HepG2 (cell line): ENCODE data around the gene EIF5A2. TPM values are rescaled to one million over a fixed set of nuclear protein-coding genes. Genes with fewer than 3 reads are reported as not detected.

ENCODE experiments used
- ATAC-seq: fragments of 200-7000 bp; cut with Tn5 transposase; 3 replicates; pipeline ENCODE4 v1.9.1; 2020; ENCODE audit warnings: mild to moderate bottlenecking, moderate library complexity
- BruUV-seq: library from RNA; stranded (reverse); fragments of 400-500 nt; replicated peaks from 2 replicates; lab custom pipeline; 2021; lab: Mats Ljungman, UMichigan
- CTCF ChIA-PET: fragments of 300-600 bp; formaldehyde crosslinking; extraction: SDS; loops from one replicate; lab custom pipeline; 2021; ENCODE audit warnings: low total read pairs, inconsistent platforms, low intra/inter-chr PET ratio; lab: Yijun Ruan, JAX
- POLR2A ChIA-PET: fragments of 350-600 bp; sonication (Branson Sonifier 250); formaldehyde crosslinking; loops from one replicate; lab custom pipeline; 2020; ENCODE audit warnings: antibody characterized with exemption, inconsistent platforms; lab: Yijun Ruan, JAX
- DNase-seq: peaks from one replicate; pipeline ENCODE4 v3.0.0-alpha.2; 2015; ENCODE audit warnings: low spot score
- FAIRE-seq: peaks from 3 replicates; lab custom pipeline; 2011; peaks lifted over from hg19 to GRCh38; lab: Jason Lieb, UNC
- H2AFZ ChIP-seq: one replicate; pipeline ENCODE4 v1.6.1; 2011; ENCODE audit warnings: low read length, inconsistent platforms
- H3K27ac ChIP-seq: fragments of 300-600 bp; 3 replicates; pipeline ENCODE4 v1.8.0; 2011; ENCODE audit warnings: mixed run types, mild to moderate bottlenecking, mixed read lengths, low read length, inconsistent platforms; ENCODE audit not compliant: insufficient read depth; ENCODE audit errors: extremely low read length
- H3K27me3 ChIP-seq, 2 experiments: fragments of 200-600 bp in 1 of 2; 2 replicates in 1 of 2; 3 replicates in 1 of 2; pipeline versions ENCODE4 v1.6.0 to v1.8.0; 2011; ENCODE audit warnings: low read length in 2 of 2, mild to moderate bottlenecking in 2 of 2, moderate library complexity in 2 of 2, inconsistent platforms in 1 of 2; ENCODE audit not compliant: insufficient read depth in 2 of 2, control insufficient read depth in 1 of 2
- H3K36me3 ChIP-seq, 2 experiments: fragments of 200-600 bp in 1 of 2; replicated peaks in 1 of 2; 2 replicates in 1 of 2; 3 replicates in 1 of 2; pipeline versions ENCODE4 v1.5.1 to v1.8.0; 2011; ENCODE audit warnings: low read length in 2 of 2, inconsistent platforms in 1 of 2; ENCODE audit not compliant: insufficient read depth in 2 of 2, control insufficient read depth in 1 of 2
- H3K4me1 ChIP-seq: 2 replicates; pipeline ENCODE4 v1.5.1; 2012; ENCODE audit warnings: low read length, inconsistent platforms; ENCODE audit not compliant: insufficient read depth
- H3K4me2 ChIP-seq: 2 replicates; pipeline ENCODE4 v1.6.0; 2011; ENCODE audit warnings: low read depth, low read length, inconsistent platforms
- H3K4me3 ChIP-seq, 3 experiments: fragments of 200-600 bp in 1 of 3; sonication (generic), shearing (Covaris generic) in 1 of 3; replicated peaks in 1 of 3; 2 replicates each; pipeline ENCODE4 v1.5.1; 2011 to 2016; ENCODE audit warnings: low read length in 3 of 3, inconsistent platforms in 2 of 3, low read depth in 2 of 3, mild to moderate bottlenecking in 2 of 3, control low read depth in 1 of 3, mixed read lengths in 1 of 3; ENCODE audit not compliant: insufficient read depth in 1 of 3
- H3K79me2 ChIP-seq: one replicate; pipeline ENCODE4 v1.6.1; 2011; ENCODE audit warnings: low read length, inconsistent platforms; ENCODE audit not compliant: insufficient read depth
- H3K9ac ChIP-seq: 2 replicates; pipeline ENCODE4 v1.6.0; 2011; ENCODE audit warnings: mild to moderate bottlenecking, low read depth, low read length, inconsistent platforms; ENCODE audit not compliant: insufficient read depth
- H3K9me3 ChIP-seq: 2 replicates; pipeline ENCODE4 v1.5.1; 2012; ENCODE audit warnings: mild to moderate bottlenecking, low read length
- H4K20me1 ChIP-seq: 2 replicates; pipeline ENCODE4 v1.6.0; 2011; ENCODE audit warnings: inconsistent platforms, mild to moderate bottlenecking, low read length, moderate library complexity; ENCODE audit not compliant: insufficient read depth
- ARID2 ChIP-seq: sonication (generic); formaldehyde crosslinking; IDR thresholded peaks from 2 replicates; pipeline ENCODE4 v1.8.1; 2022; ENCODE audit warnings: mild to moderate bottlenecking, missing genetic modification reagents, borderline replicate concordance
- HES4 ChIP-seq: sonication (generic); formaldehyde crosslinking; IDR thresholded peaks from 2 replicates; pipeline ENCODE4 v1.9.0; 2021; ENCODE audit warnings: mild to moderate bottlenecking, missing genetic modification reagents, borderline replicate concordance
- HMG20A ChIP-seq: IDR thresholded peaks from 2 replicates; pipeline ENCODE4 v1.6.1; 2016; ENCODE audit warnings: borderline replicate concordance
- MXI1 ChIP-seq: IDR thresholded peaks from 3 replicates; pipeline ENCODE4 v1.6.1; 2012; ENCODE audit warnings: low read depth, low read length, inconsistent platforms, borderline replicate concordance
- NFE2 ChIP-seq: sonication (generic); formaldehyde crosslinking; IDR thresholded peaks from 2 replicates; pipeline ENCODE4 v1.4.0; 2020; ENCODE audit warnings: missing genetic modification reagents
- REXO4 ChIP-seq: sonication (generic); formaldehyde crosslinking; IDR thresholded peaks from 2 replicates; pipeline ENCODE4 v1.8.0; 2022; ENCODE audit warnings: missing genetic modification reagents, mild to moderate bottlenecking, borderline replicate concordance
- SOX5 ChIP-seq: IDR thresholded peaks from 2 replicates; pipeline ENCODE4 v1.6.1; 2016; ENCODE audit warnings: borderline replicate concordance
- XRCC5 ChIP-seq: fragments of 200-400 bp; formaldehyde crosslinking; optimal IDR thresholded peaks from 2 replicates; pipeline ENCODE3; 2017; ENCODE audit warnings: mild to moderate bottlenecking, low read length
- YY1 ChIP-seq: IDR thresholded peaks from 2 replicates; pipeline ENCODE4 v1.6.1; 2011; ENCODE audit warnings: low read length, low read depth, moderate library complexity, mild to moderate bottlenecking; ENCODE audit not compliant: insufficient read depth, insufficient replicate concordance
- ZNF10 ChIP-seq: sonication (generic); formaldehyde crosslinking; IDR thresholded peaks from 2 replicates; pipeline ENCODE4 v1.4.0; 2020; ENCODE audit warnings: mild to moderate bottlenecking, low read depth, missing genetic modification reagents, borderline replicate concordance
- ZNF143 ChIP-seq: sonication (generic); formaldehyde crosslinking; IDR thresholded peaks from 2 replicates; pipeline ENCODE4 v1.4.0; 2020; ENCODE audit warnings: missing genetic modification reagents
- ZNF263 ChIP-seq: sonication (generic); formaldehyde crosslinking; IDR thresholded peaks from 2 replicates; pipeline ENCODE4 v1.4.0; 2020; ENCODE audit warnings: missing genetic modification reagents
- ZNF556 ChIP-seq: sonication (generic); formaldehyde crosslinking; IDR thresholded peaks from 2 replicates; pipeline ENCODE4 v1.4.0; 2020; ENCODE audit warnings: mild to moderate bottlenecking, missing genetic modification reagents, borderline replicate concordance
- ZNF562 ChIP-seq: sonication (generic); formaldehyde crosslinking; IDR thresholded peaks from 2 replicates; pipeline ENCODE4 v1.8.0; 2022; ENCODE audit warnings: missing genetic modification reagents, borderline replicate concordance
- ZNF737 ChIP-seq: sonication (generic); formaldehyde crosslinking; IDR thresholded peaks from 2 replicates; pipeline ENCODE4 v1.5.0; 2020; ENCODE audit warnings: missing genetic modification reagents, mild to moderate bottlenecking, borderline replicate concordance
- WGBS: methylation state at CpG from one replicate; pipeline ENCODE4 v1.1.6; 2017; ENCODE audit warnings: low lambda C conversion rate; 5-methylcytosine and 5-hydroxymethylcytosine counted together
- in situ Hi-C: cut with HindIII; loops from 2 replicates; pipeline ENCODE4 v1.10.0; 2017; ENCODE audit warnings: low pct_unique_long_range_greater_than_20kb; ENCODE audit not compliant: extremely low pct_ligation_motif_present
- intact Hi-C: fragments of 100-400 bp; cut with micrococcal nuclease; formaldehyde crosslinking; loops from one replicate; pipeline ENCODE4 v1.10.0; 2022; ENCODE audit not compliant: unreplicated experiment
- polyA plus RNA-seq, 8 experiments: library from polyadenylated mRNA; depleted of rRNA in 3 of 8; stranded (reverse) in 7 of 8; unstranded in 1 of 8; fragments of >200 nt; fragmentation: Illumina TruSeq in 4 of 8; extraction: Trizol in 4 of 8; gene quantifications; 2 replicates each; pipeline versions ENCODE4 v1.2.1 to v1.2.3, GENCODE V29; 2011 to 2016; ENCODE audit warnings: low read depth in 4 of 8, missing spikeins in 1 of 8, mixed read lengths in 1 of 8; ENCODE audit not compliant: insufficient read depth in 1 of 8
- total RNA-seq, 5 experiments: library from RNA; depleted of rRNA; stranded (reverse); fragments of >200 nt; fragmentation: Illumina TruSeq; extraction: Trizol; gene quantifications; 2 replicates each; pipeline ENCODE4 v1.2.3, GENCODE V29; 2016; ENCODE audit warnings: low read depth in 1 of 5
- TF ChIP-seq, protein P1 (sequence below): IDR thresholded peaks from 2 replicates; pipeline ENCODE4 v1.6.1; 2016; ENCODE audit warnings: mild to moderate bottlenecking, missing biosample characterization, missing genetic modification reagents
- TF ChIP-seq, protein P2 (sequence below): IDR thresholded peaks from 2 replicates; pipeline ENCODE4 v1.6.1; 2016; ENCODE audit warnings: mild to moderate bottlenecking
- TF ChIP-seq, protein P3 (sequence below), 2 experiments: IDR thresholded peaks; 2 replicates each; pipeline ENCODE4 v1.6.1; 2011 to 2012; ENCODE audit warnings: low read length in 2 of 2, borderline replicate concordance in 1 of 2, low read depth in 1 of 2, mild to moderate bottlenecking in 1 of 2, moderate library complexity in 1 of 2
- TF ChIP-seq, protein P4 (sequence below): sonication (generic); formaldehyde crosslinking; IDR thresholded peaks from 2 replicates; pipeline ENCODE4 v1.9.0; 2022; ENCODE audit warnings: low read depth, missing genetic modification reagents

The EIF5A2 gene
- total and polyA plus RNA-seq, 2 of the 13 experiments (the other 11 are each of a cell fraction or from before 2014, with no cell fraction given): 3.5 to 9.4 TPM

DNA sequence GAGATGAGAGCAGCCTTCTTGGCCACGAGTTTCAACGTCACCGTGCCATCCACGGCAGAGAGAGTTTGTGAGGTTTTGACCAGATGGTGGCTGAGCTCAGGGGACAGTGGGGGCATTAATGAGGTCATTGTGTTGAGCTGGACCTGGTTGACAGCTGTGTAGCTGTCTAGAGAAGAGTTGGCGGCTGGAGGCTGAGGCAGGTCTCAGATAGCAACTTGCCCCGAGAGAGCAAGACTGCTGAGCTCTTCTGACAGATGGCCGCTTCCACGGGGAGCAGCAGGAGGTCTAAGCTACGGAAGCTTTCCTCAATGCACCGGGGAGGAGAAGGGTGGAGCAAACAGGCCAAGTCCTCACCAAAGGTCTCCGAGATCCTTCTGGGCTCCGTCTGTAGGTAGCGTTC, 44.8 kb upstream of the EIF5A2 start:
- no TSS peak for BruUV-seq
- H3K27ac ChIP-seq: no peak overlapping the region
- no peak overlapping the region for H3K4me3 ChIP-seq
- ChIA-PET POLR2A (no interaction called here), CTCF (no interaction called here)
- no peak for TF ChIP-seq HES4
- TF ChIP-seq, protein P1, sequence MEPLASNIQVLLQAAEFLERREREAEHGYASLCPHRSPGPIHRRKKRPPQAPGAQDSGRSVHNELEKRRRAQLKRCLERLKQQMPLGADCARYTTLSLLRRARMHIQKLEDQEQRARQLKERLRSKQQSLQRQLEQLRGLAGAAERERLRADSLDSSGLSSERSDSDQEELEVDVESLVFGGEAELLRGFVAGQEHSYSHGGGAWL (CRISPR knock-in tag): no peak
- TF ChIP-seq ZNF10 (CRISPR knock-in tag): no peak
- TF ChIP-seq, protein P2, sequence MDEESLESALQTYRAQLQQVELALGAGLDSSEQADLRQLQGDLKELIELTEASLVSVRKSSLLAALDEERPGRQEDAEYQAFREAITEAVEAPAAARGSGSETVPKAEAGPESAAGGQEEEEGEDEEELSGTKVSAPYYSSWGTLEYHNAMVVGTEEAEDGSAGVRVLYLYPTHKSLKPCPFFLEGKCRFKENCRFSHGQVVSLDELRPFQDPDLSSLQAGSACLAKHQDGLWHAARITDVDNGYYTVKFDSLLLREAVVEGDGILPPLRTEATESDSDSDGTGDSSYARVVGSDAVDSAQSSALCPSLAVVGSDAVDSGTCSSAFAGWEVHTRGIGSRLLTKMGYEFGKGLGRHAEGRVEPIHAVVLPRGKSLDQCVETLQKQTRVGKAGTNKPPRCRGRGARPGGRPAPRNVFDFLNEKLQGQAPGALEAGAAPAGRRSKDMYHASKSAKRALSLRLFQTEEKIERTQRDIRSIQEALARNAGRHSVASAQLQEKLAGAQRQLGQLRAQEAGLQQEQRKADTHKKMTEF: no peak
- no peak for TF ChIP-seq ZNF263 (CRISPR knock-in tag)
- TF ChIP-seq HMG20A (CRISPR knock-in tag): no peak
- no peak for TF ChIP-seq XRCC5
- TF ChIP-seq ZNF556 (CRISPR knock-in tag): no peak
- TF ChIP-seq NFE2 (CRISPR knock-in tag): no peak
- no peak for TF ChIP-seq ZNF737 (CRISPR knock-in tag)
- TF ChIP-seq ARID2 (CRISPR knock-in tag): no peak
- no peak for TF ChIP-seq REXO4 (CRISPR knock-in tag)
- no peak for TF ChIP-seq YY1
- TF ChIP-seq SOX5: no peak
- TF ChIP-seq, protein P3, sequence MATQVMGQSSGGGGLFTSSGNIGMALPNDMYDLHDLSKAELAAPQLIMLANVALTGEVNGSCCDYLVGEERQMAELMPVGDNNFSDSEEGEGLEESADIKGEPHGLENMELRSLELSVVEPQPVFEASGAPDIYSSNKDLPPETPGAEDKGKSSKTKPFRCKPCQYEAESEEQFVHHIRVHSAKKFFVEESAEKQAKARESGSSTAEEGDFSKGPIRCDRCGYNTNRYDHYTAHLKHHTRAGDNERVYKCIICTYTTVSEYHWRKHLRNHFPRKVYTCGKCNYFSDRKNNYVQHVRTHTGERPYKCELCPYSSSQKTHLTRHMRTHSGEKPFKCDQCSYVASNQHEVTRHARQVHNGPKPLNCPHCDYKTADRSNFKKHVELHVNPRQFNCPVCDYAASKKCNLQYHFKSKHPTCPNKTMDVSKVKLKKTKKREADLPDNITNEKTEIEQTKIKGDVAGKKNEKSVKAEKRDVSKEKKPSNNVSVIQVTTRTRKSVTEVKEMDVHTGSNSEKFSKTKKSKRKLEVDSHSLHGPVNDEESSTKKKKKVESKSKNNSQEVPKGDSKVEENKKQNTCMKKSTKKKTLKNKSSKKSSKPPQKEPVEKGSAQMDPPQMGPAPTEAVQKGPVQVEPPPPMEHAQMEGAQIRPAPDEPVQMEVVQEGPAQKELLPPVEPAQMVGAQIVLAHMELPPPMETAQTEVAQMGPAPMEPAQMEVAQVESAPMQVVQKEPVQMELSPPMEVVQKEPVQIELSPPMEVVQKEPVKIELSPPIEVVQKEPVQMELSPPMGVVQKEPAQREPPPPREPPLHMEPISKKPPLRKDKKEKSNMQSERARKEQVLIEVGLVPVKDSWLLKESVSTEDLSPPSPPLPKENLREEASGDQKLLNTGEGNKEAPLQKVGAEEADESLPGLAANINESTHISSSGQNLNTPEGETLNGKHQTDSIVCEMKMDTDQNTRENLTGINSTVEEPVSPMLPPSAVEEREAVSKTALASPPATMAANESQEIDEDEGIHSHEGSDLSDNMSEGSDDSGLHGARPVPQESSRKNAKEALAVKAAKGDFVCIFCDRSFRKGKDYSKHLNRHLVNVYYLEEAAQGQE (IDR thresholded peaks at IDR 0.05; ENCODE audit: borderline replicate concordance in 1 of 2, low read depth in 1 of 2, low read length in 2 of 2): no peak
- no peak for TF ChIP-seq ZNF562 (CRISPR knock-in tag)
- TF ChIP-seq, protein P4, sequence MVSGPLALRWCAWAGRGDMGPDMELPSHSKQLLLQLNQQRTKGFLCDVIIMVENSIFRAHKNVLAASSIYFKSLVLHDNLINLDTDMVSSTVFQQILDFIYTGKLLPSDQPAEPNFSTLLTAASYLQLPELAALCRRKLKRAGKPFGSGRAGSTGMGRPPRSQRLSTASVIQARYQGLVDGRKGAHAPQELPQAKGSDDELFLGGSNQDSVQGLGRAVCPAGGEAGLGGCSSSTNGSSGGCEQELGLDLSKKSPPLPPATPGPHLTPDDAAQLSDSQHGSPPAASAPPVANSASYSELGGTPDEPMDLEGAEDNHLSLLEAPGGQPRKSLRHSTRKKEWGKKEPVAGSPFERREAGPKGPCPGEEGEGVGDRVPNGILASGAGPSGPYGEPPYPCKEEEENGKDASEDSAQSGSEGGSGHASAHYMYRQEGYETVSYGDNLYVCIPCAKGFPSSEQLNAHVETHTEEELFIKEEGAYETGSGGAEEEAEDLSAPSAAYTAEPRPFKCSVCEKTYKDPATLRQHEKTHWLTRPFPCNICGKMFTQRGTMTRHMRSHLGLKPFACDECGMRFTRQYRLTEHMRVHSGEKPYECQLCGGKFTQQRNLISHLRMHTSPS (CRISPR knock-in tag): no peak
- TF ChIP-seq MXI1: no peak
- TF ChIP-seq ZNF143 (CRISPR knock-in tag): no peak
- DNase-seq (no peak), FAIRE-seq (no peak), ATAC-seq (no peak)
- H3K36me3 ChIP-seq: no peaks in the 10 kb centered on the region
- no peaks in the 10 kb centered on the region for H3K4me1 ChIP-seq
- no peaks in the 10 kb centered on the region for H3K9me3 ChIP-seq
- in situ Hi-C loops: no loop called here
- no peak overlapping the region for H3K9ac ChIP-seq
- no peaks in the 10 kb centered on the region for H4K20me1 ChIP-seq
- H3K27me3 ChIP-seq: peaks cover 0 to 8% of the 10 kb centered on the region in 2 experiments; a peak in 1 of 5 replicates
- no peak overlapping the region for H2AFZ ChIP-seq
- H3K79me2 ChIP-seq: no peaks in the 10 kb centered on the region
- H3K4me2 ChIP-seq: no peak overlapping the region
- intact Hi-C loops: no loop called here
- WGBS: 50% methylated on average over 13 of the region's 13 CpGs
